ENCODE measurements around the gene WDTC1.
"Not testable (repeated sequence)": the region's sequence is repeated elsewhere in the genome, so short reads cannot be mapped to it uniquely, and the experiment has no call there.

Gene WDTC1

GRCh38 chr1:27227765-27228164, 6.7 kb upstream of the WDTC1 start:
- no peaks in the 10 kb centered on the region for H3K4me1 Mint-ChIP-seq (ENCODE audit: low read depth)
- H3K27me3 Mint-ChIP-seq (ENCODE audit: low read depth) = no peaks in the 10 kb centered on the region
- H3K36me3 Mint-ChIP-seq (ENCODE audit: low read depth) = no peaks in the 10 kb centered on the region
- no peak overlapping the region for H3K27ac Mint-ChIP-seq
- H3K4me3 Mint-ChIP-seq = no peak overlapping the region
- H3K9me3 Mint-ChIP-seq = no peaks in the 10 kb centered on the region

- Mint-ChIP-seq H3K4me3 (peak overlapping the region; percentile 99), H3K36me3 (ENCODE audit: low read depth) (peaks cover 2% of the 10 kb centered on the region), H3K9me3 (no peaks in the 10 kb centered on the region), H3K4me1 (ENCODE audit: low read depth) (peaks cover 24% of the 10 kb centered on the region), H3K27ac (peak overlapping the region; percentile 60), H3K27me3 (ENCODE audit: low read depth) (no peaks in the 10 kb centered on the region)
Observed at GRCh38 chr1:27233667-27234048, 774 bp upstream of the WDTC1 start.

GRCh38 chr1:27235827-27236226, 1.4 kb downstream of the WDTC1 start:
- peak overlapping the region; percentile 93 for H3K27ac Mint-ChIP-seq

GRCh38 chr1:27237112-27237511, 2.7 kb downstream of the WDTC1 start:
- H3K4me3 Mint-ChIP-seq = no peak overlapping the region
- H3K4me1 Mint-ChIP-seq (ENCODE audit: low read depth) = peaks cover 24% of the 10 kb centered on the region
- no peak overlapping the region for H3K27ac Mint-ChIP-seq
- no peaks in the 10 kb centered on the region for H3K9me3 Mint-ChIP-seq
- peaks cover 2% of the 10 kb centered on the region for H3K36me3 Mint-ChIP-seq (ENCODE audit: low read depth)
- no peaks in the 10 kb centered on the region for H3K27me3 Mint-ChIP-seq (ENCODE audit: low read depth)

More at GRCh38 chr1:27235827-27236226, 1.4 kb downstream of the WDTC1 start:
- Mint-ChIP-seq H3K36me3 (ENCODE audit: low read depth) (peaks cover 2% of the 10 kb centered on the region), H3K9me3 (no peaks in the 10 kb centered on the region), H3K4me3 (peak overlapping the region; percentile 98), H3K4me1 (ENCODE audit: low read depth) (peaks cover 24% of the 10 kb centered on the region), H3K27me3 (ENCODE audit: low read depth) (no peaks in the 10 kb centered on the region)

- Mint-ChIP-seq H3K9me3 (no peaks in the 10 kb centered on the region), H3K36me3 (ENCODE audit: low read depth) (peaks cover 2% of the 10 kb centered on the region), H3K4me3 (no peak overlapping the region), H3K4me1 (ENCODE audit: low read depth) (peaks cover 24% of the 10 kb centered on the region), H3K27me3 (ENCODE audit: low read depth) (no peaks in the 10 kb centered on the region), H3K27ac (no peak overlapping the region)
Observed at GRCh38 chr1:27238032-27238431, 3.6 kb downstream of the WDTC1 start.

- Mint-ChIP-seq H3K9me3 (no peaks in the 10 kb centered on the region), H3K4me1 (ENCODE audit: low read depth) (no peaks in the 10 kb centered on the region), H3K27me3 (ENCODE audit: low read depth) (no peaks in the 10 kb centered on the region), H3K36me3 (ENCODE audit: low read depth) (peaks cover 14% of the 10 kb centered on the region), H3K27ac (no peak overlapping the region), H3K4me3 (no peak overlapping the region)
Observed at GRCh38 chr1:27241677-27242076, 7.2 kb downstream of the WDTC1 start.

GRCh38 chr1:27243665-27244064, 9.2 kb downstream of the WDTC1 start:
- H3K4me3 Mint-ChIP-seq; H3K9me3 Mint-ChIP-seq; H3K27me3 Mint-ChIP-seq (ENCODE audit: low read depth); H3K27ac Mint-ChIP-seq; H3K4me1 Mint-ChIP-seq (ENCODE audit: low read depth): not testable (repeated sequence)
- peaks cover 16% of the 10 kb centered on the region for H3K36me3 Mint-ChIP-seq (ENCODE audit: low read depth)

- no peaks in the 10 kb centered on the region for H3K4me1 Mint-ChIP-seq (ENCODE audit: low read depth)
- no peaks in the 10 kb centered on the region for H3K27me3 Mint-ChIP-seq (ENCODE audit: low read depth)
- peaks cover 16% of the 10 kb centered on the region for H3K36me3 Mint-ChIP-seq (ENCODE audit: low read depth)
- no peak overlapping the region for H3K4me3 Mint-ChIP-seq
- H3K9me3 Mint-ChIP-seq = no peaks in the 10 kb centered on the region
- H3K27ac Mint-ChIP-seq = no peak overlapping the region
Observed at GRCh38 chr1:27246194-27246593, 11.8 kb downstream of the WDTC1 start.

GRCh38 chr1:27253596-27253995, 19.2 kb downstream of the WDTC1 start:
- H3K4me1 Mint-ChIP-seq (ENCODE audit: low read depth) = peaks cover 7% of the 10 kb centered on the region
- H3K36me3 Mint-ChIP-seq (ENCODE audit: low read depth) = no peaks in the 10 kb centered on the region
- H3K27me3 Mint-ChIP-seq (ENCODE audit: low read depth) = no peaks in the 10 kb centered on the region
- no peak overlapping the region for H3K4me3 Mint-ChIP-seq
- H3K27ac Mint-ChIP-seq = peak overlapping the region; percentile 3
- H3K9me3 Mint-ChIP-seq = no peaks in the 10 kb centered on the region

GRCh38 chr1:27255136-27255535, 20.7 kb downstream of the WDTC1 start:
- H3K4me3 Mint-ChIP-seq = no peak overlapping the region

GRCh38 chr1:27257155-27257554, 22.7 kb downstream of the WDTC1 start:
- Mint-ChIP-seq H3K4me3 (no peak overlapping the region), H3K27ac (no peak overlapping the region), H3K36me3 (ENCODE audit: low read depth) (no peaks in the 10 kb centered on the region), H3K27me3 (ENCODE audit: low read depth) (no peaks in the 10 kb centered on the region), H3K4me1 (ENCODE audit: low read depth) (peaks cover 9% of the 10 kb centered on the region), H3K9me3 (no peaks in the 10 kb centered on the region)

More at GRCh38 chr1:27255136-27255535, 20.7 kb downstream of the WDTC1 start:
- peaks cover 9% of the 10 kb centered on the region for H3K4me1 Mint-ChIP-seq (ENCODE audit: low read depth)
- H3K36me3 Mint-ChIP-seq (ENCODE audit: low read depth) = no peaks in the 10 kb centered on the region
- H3K27me3 Mint-ChIP-seq (ENCODE audit: low read depth) = no peaks in the 10 kb centered on the region
- no peaks in the 10 kb centered on the region for H3K9me3 Mint-ChIP-seq
- no peak overlapping the region for H3K27ac Mint-ChIP-seq

GRCh38 chr1:27258598-27258997, 24.2 kb downstream of the WDTC1 start:
- peaks cover 5% of the 10 kb centered on the region for H3K36me3 Mint-ChIP-seq (ENCODE audit: low read depth)
- H3K27me3 Mint-ChIP-seq (ENCODE audit: low read depth) = no peaks in the 10 kb centered on the region
- no peak overlapping the region for H3K4me3 Mint-ChIP-seq
- H3K9me3 Mint-ChIP-seq = no peaks in the 10 kb centered on the region
- H3K27ac Mint-ChIP-seq = no peak overlapping the region
- H3K4me1 Mint-ChIP-seq (ENCODE audit: low read depth) = peaks cover 6% of the 10 kb centered on the region

- Mint-ChIP-seq H3K27me3 (ENCODE audit: low read depth) (no peaks in the 10 kb centered on the region), H3K9me3 (no peaks in the 10 kb centered on the region), H3K4me1 (ENCODE audit: low read depth) (no peaks in the 10 kb centered on the region), H3K36me3 (ENCODE audit: low read depth) (peaks cover 14% of the 10 kb centered on the region), H3K4me3 (no peak overlapping the region), H3K27ac (no peak overlapping the region)
Observed at GRCh38 chr1:27267153-27267552, 32.7 kb downstream of the WDTC1 start.

GRCh38 chr1:27269276-27269675, 34.8 kb downstream of the WDTC1 start:
- Mint-ChIP-seq H3K27me3 (ENCODE audit: low read depth) (no peaks in the 10 kb centered on the region), H3K4me1 (ENCODE audit: low read depth) (no peaks in the 10 kb centered on the region), H3K9me3 (no peaks in the 10 kb centered on the region), H3K36me3 (ENCODE audit: low read depth) (peaks cover 9% of the 10 kb centered on the region), H3K27ac (no peak overlapping the region), H3K4me3 (no peak overlapping the region)

- no peak overlapping the region for H3K4me3 Mint-ChIP-seq
- no peaks in the 10 kb centered on the region for H3K27me3 Mint-ChIP-seq (ENCODE audit: low read depth)
- peaks cover 12% of the 10 kb centered on the region for H3K36me3 Mint-ChIP-seq (ENCODE audit: low read depth)
- peaks cover 7% of the 10 kb centered on the region for H3K9me3 Mint-ChIP-seq
- H3K4me1 Mint-ChIP-seq (ENCODE audit: low read depth) = no peaks in the 10 kb centered on the region
- H3K27ac Mint-ChIP-seq = no peak overlapping the region
Observed at GRCh38 chr1:27274204-27274603, 39.8 kb downstream of the WDTC1 start.

- Mint-ChIP-seq H3K9me3 (peaks cover 7% of the 10 kb centered on the region), H3K4me1 (ENCODE audit: low read depth) (no peaks in the 10 kb centered on the region), H3K27me3 (ENCODE audit: low read depth) (no peaks in the 10 kb centered on the region), H3K27ac (no peak overlapping the region), H3K4me3 (no peak overlapping the region), H3K36me3 (ENCODE audit: low read depth) (peaks cover 11% of the 10 kb centered on the region)
Observed at GRCh38 chr1:27275696-27276095, 41.3 kb downstream of the WDTC1 start.
